HCT116 (cell line): ENCODE results near the gene PBX3. TPM values are rescaled to one million over a fixed set of nuclear protein-coding genes. Genes with fewer than 3 reads are reported as not detected.

Source experiments
- ATAC-seq: fragments of 200-7000 bp; cut with Tn5 transposase; 2 replicates; pipeline ENCODE4 v1.9.1; 2020; ENCODE audit warnings: mild to moderate bottlenecking, moderate library complexity
- BruUV-seq: library from RNA; stranded (reverse); fragments of 400-500 nt; replicated peaks from 2 replicates; lab custom pipeline; 2021; lab: Mats Ljungman, UMichigan
- CTCF ChIA-PET: fragments of 300-600 bp; sonication (Branson Sonifier 250); formaldehyde crosslinking; loops from one replicate; lab custom pipeline; 2021; ENCODE audit warnings: antibody characterized with exemption; lab: Charles Lee
- POLR2A ChIA-PET: fragments of 300-600, 350-600 bp; sonication (Branson Sonifier 250); formaldehyde crosslinking; loops from one replicate; lab custom pipeline; 2021; ENCODE audit warnings: antibody characterized with exemption; lab: Charles Lee
- RAD21 ChIA-PET, 2 experiments: fragments of 300-600 bp; sonication (Branson Sonifier 250); formaldehyde crosslinking; loops; one replicate each; lab custom pipeline; 2023; ENCODE audit warnings: low total read pairs in 2 of 2; ENCODE audit not compliant: uncharacterized antibody in 2 of 2, unreplicated experiment in 2 of 2, low non-redundant PET in 1 of 2; lab: Charles Lee
- DNase-seq: peaks from one replicate; pipeline ENCODE4 v3.0.0-alpha.2; 2010; ENCODE audit warnings: low read depth, low spot score
- H2AFZ ChIP-seq: fragments of 200-600 bp; shearing (Covaris generic), sonication (generic); 2 replicates; pipeline ENCODE4 v1.6.1; 2017; ENCODE audit warnings: low read depth, mixed run types, mixed read lengths, antibody characterized with exemption, low read length; ENCODE audit not compliant: poor library complexity, severe bottlenecking
- H3K27ac ChIP-seq: 2 replicates; pipeline ENCODE4 v1.5.1; 2012; ENCODE audit warnings: low read depth, low read length
- H3K27me3 ChIP-seq: fragments of 200-600 bp; sonication (generic); 2 replicates; pipeline ENCODE4 v1.6.1; 2016; ENCODE audit warnings: mixed run types, low read length, mixed read lengths; ENCODE audit not compliant: insufficient read depth
- H3K36me3 ChIP-seq, 2 experiments: fragments of 200-500 bp in 1 of 2; fragments of 200-600 bp in 1 of 2; sonication (Bioruptor generic) in 1 of 2; sonication (generic) in 1 of 2; 2 replicates each; pipeline versions ENCODE4 v1.5.1 to v1.6.1; 2014 to 2016; ENCODE audit warnings: low read length in 2 of 2, inconsistent platforms in 1 of 2, mixed read lengths in 1 of 2, mixed run types in 1 of 2; ENCODE audit not compliant: insufficient read depth in 2 of 2, control insufficient read depth in 1 of 2
- H3K4me1 ChIP-seq, 2 experiments: fragments of 200-600 bp in 1 of 2; sonication (generic) in 1 of 2; 2 replicates each; pipeline versions ENCODE4 v1.5.1 to v1.6.1; 2012 to 2017; ENCODE audit warnings: low read length in 2 of 2, inconsistent platforms in 1 of 2, mild to moderate bottlenecking in 1 of 2, mixed read lengths in 1 of 2, mixed run types in 1 of 2, moderate library complexity in 1 of 2; ENCODE audit not compliant: insufficient read depth in 2 of 2, control insufficient read depth in 1 of 2
- H3K4me2 ChIP-seq: fragments of 200-600 bp; sonication (generic); 2 replicates; pipeline ENCODE4 v1.6.1; 2017; ENCODE audit warnings: mixed run types, low read length, mixed read lengths
- H3K4me3 ChIP-seq, 2 experiments: fragments of 200-600 bp in 1 of 2; sonication (generic) in 1 of 2; replicated peaks in 1 of 2; 2 replicates each; pipeline ENCODE4 v1.5.1; 2011 to 2016; ENCODE audit warnings: low read length in 2 of 2, control low read depth in 1 of 2, low read depth in 1 of 2, mild to moderate bottlenecking in 1 of 2, mixed read lengths in 1 of 2, mixed run types in 1 of 2
- H3K79me2 ChIP-seq: fragments of 200-600 bp; sonication (generic); 2 replicates; pipeline ENCODE4 v1.6.1; 2017; ENCODE audit warnings: mild to moderate bottlenecking, mixed run types, low read length, moderate library complexity, mixed read lengths; ENCODE audit not compliant: insufficient read depth
- H3K9ac ChIP-seq: fragments of 200-600 bp; sonication (generic); 2 replicates; pipeline ENCODE4 v1.6.1; 2016; ENCODE audit warnings: low read length, mixed read lengths
- H3K9me2 ChIP-seq: fragments of 200-600 bp; sonication (generic), shearing (Covaris generic); 2 replicates; pipeline ENCODE4 v1.6.1; 2017; ENCODE audit warnings: mixed run types, mild to moderate bottlenecking, moderate library complexity; ENCODE audit not compliant: insufficient read depth
- H3K9me3 ChIP-seq, 2 experiments: fragments of 200-500 bp in 1 of 2; fragments of 200-600 bp in 1 of 2; sonication (Bioruptor generic) in 1 of 2; sonication (generic) in 1 of 2; 2 replicates each; pipeline ENCODE4 v1.6.1; 2014 to 2017; ENCODE audit warnings: low read length in 2 of 2, mixed read lengths in 2 of 2, inconsistent platforms in 1 of 2, low read depth in 1 of 2, mild to moderate bottlenecking in 1 of 2, mixed run types in 1 of 2, moderate library complexity in 1 of 2; ENCODE audit not compliant: control insufficient read depth in 1 of 2, insufficient read depth in 1 of 2
- H4K20me1 ChIP-seq: fragments of 200-600 bp; sonication (generic), shearing (Covaris generic); 2 replicates; pipeline ENCODE4 v1.6.1; 2017; ENCODE audit warnings: mixed run types, mild to moderate bottlenecking, moderate library complexity; ENCODE audit not compliant: insufficient read depth
- CTCF ChIP-seq, 3 experiments: fragments of 200-600 bp in 1 of 3; sonication (generic) in 1 of 3; IDR thresholded peaks in 2 of 3; conservative IDR thresholded peaks in 1 of 3; 2 replicates each; pipeline ENCODE4 v1.5.1; 2012 to 2017; ENCODE audit warnings: low read depth in 2 of 3, low read length in 2 of 3, antibody characterized with exemption in 1 of 3, borderline replicate concordance in 1 of 3, control low read depth in 1 of 3, mild to moderate bottlenecking in 1 of 3, mixed read lengths in 1 of 3, mixed run types in 1 of 3, moderate library complexity in 1 of 3; ENCODE audit not compliant: insufficient read depth in 1 of 3
- EGR1 ChIP-seq: IDR thresholded peaks from 2 replicates; pipeline ENCODE4 v1.6.1; 2012; ENCODE audit warnings: low read depth
- ELF1 ChIP-seq: IDR thresholded peaks from 2 replicates; pipeline ENCODE4 v1.6.1; 2012; ENCODE audit warnings: low read depth, borderline replicate concordance
- EZH2 ChIP-seq: fragments of 200-600 bp; sonication (generic); IDR thresholded peaks from 2 replicates; pipeline ENCODE4 v1.6.1; 2017; ENCODE audit warnings: antibody characterized with exemption, mixed run types
- FOSL1 ChIP-seq: IDR thresholded peaks from 2 replicates; pipeline ENCODE4 v1.6.1; 2012; ENCODE audit warnings: low read depth
- MAX ChIP-seq: IDR thresholded peaks from 2 replicates; pipeline ENCODE4 v1.6.1; 2012
- POLR2A ChIP-seq: IDR thresholded peaks from 2 replicates; pipeline ENCODE4 v1.7.0; 2011; ENCODE audit warnings: borderline replicate concordance; ENCODE audit not compliant: insufficient read depth, insufficient read length; ENCODE audit errors: extremely low read depth
- SIN3A ChIP-seq: IDR thresholded peaks from 2 replicates; pipeline ENCODE4 v1.6.1; 2012; ENCODE audit warnings: low read depth
- TCF7L2 ChIP-seq: IDR thresholded peaks from 2 replicates; pipeline ENCODE4 v1.7.0; 2011; ENCODE audit warnings: borderline replicate concordance, inconsistent platforms; ENCODE audit not compliant: insufficient read depth, insufficient read length; ENCODE audit errors: extremely low read depth
- intact Hi-C: fragments of 100-400 bp; cut with micrococcal nuclease; formaldehyde crosslinking; loops from 2 replicates; pipeline ENCODE4 v1.10.0; 2022
- total RNA-seq: library from RNA; stranded (reverse); gene quantifications from one replicate; pipeline ENCODE4 v1.2.1, GENCODE V29; 2021; ENCODE audit not compliant: unreplicated experiment

Gene PBX3
- total RNA-seq, 1 experiment from 2014 or later: 13.5 TPM

- no peaks in the 10 kb centered on the region for H4K20me1 ChIP-seq
- intact Hi-C loops: no loop called here
- H3K27ac ChIP-seq: no peak overlapping the region
- TF ChIP-seq FOSL1 (no peak), ELF1 (no peak), TCF7L2 (no peak), POLR2A (no peak), MAX (no peak), EGR1 (no peak), CTCF (IDR thresholded peaks at IDR 0.05 in 2 of 3, conservative IDR thresholded peaks at IDR 0.05 in 1 of 3; ENCODE audit: borderline replicate concordance in 1 of 3, insufficient read depth in 1 of 3, low read depth in 2 of 3, low read length in 2 of 3) (no peak), EZH2 (no peak), SIN3A (no peak)
- TF ChIP-seq, all 23 proteins: peak for 0
- ChIA-PET POLR2A (no interaction called here), CTCF (no interaction called here), RAD21 (no interaction called here)
- H3K79me2 ChIP-seq: no peaks in the 10 kb centered on the region
- no peaks in the 10 kb centered on the region for H3K9me3 ChIP-seq
- H2AFZ ChIP-seq: no peak overlapping the region
- DNase-seq (no peak), ATAC-seq (no peak)
- H3K9me2 ChIP-seq: no peaks in the 10 kb centered on the region
- no peak overlapping the region for H3K4me2 ChIP-seq
- H3K4me3 ChIP-seq: no peak overlapping the region
- no peaks in the 10 kb centered on the region for H3K4me1 ChIP-seq
- no peaks in the 10 kb centered on the region for H3K27me3 ChIP-seq
- H3K36me3 ChIP-seq: no peaks in the 10 kb centered on the region
- no peak overlapping the region for H3K9ac ChIP-seq
- no TSS peak for BruUV-seq
Observed at GRCh38 chr9:125909459-125909858, 162.3 kb downstream of the PBX3 start.
